Measurements from ENCODE around the gene ZAP70.

The ZAP70 gene

GRCh38 chr2:97732436-97733340, 19.3 kb downstream of the ZAP70 start:
- in situ Hi-C loops (cut with MboI; ENCODE audit: low sequenced_read_pairs) = no loop called here

GRCh38 chr2:97733341-97734035, 20.1 kb downstream of the ZAP70 start:
- in situ Hi-C loops (cut with MboI; ENCODE audit: low sequenced_read_pairs) = no loop called here

- in situ Hi-C loops (cut with MboI; ENCODE audit: low sequenced_read_pairs) = no loop called here
These were observed 21.0 kb downstream of the ZAP70 start for GRCh38 chr2:97734061-97735051.

- in situ Hi-C loops (cut with MboI; ENCODE audit: low sequenced_read_pairs) = no loop called here
These were observed 21.8 kb downstream of the ZAP70 start for GRCh38 chr2:97735161-97735561.

GRCh38 chr2:97736185-97736584, 22.8 kb downstream of the ZAP70 start:
- in situ Hi-C loops (cut with MboI; ENCODE audit: low sequenced_read_pairs) = no loop called here

- in situ Hi-C loops (cut with MboI; ENCODE audit: low sequenced_read_pairs) = no loop called here
These were observed 23.4 kb downstream of the ZAP70 start for GRCh38 chr2:97736608-97737330.

GRCh38 chr2:97737421-97738178, 24.2 kb downstream of the ZAP70 start:
- in situ Hi-C loops (cut with MboI; ENCODE audit: low sequenced_read_pairs) = no loop called here

- in situ Hi-C loops (cut with MboI; ENCODE audit: low sequenced_read_pairs) = no loop called here
These were observed 25.0 kb downstream of the ZAP70 start for GRCh38 chr2:97738179-97739019.

- in situ Hi-C loops (cut with MboI; ENCODE audit: low sequenced_read_pairs) = no loop called here
These were observed 25.9 kb downstream of the ZAP70 start for GRCh38 chr2:97739020-97739892.

GRCh38 chr2:97739893-97740245, 26.5 kb downstream of the ZAP70 start:
- in situ Hi-C loops (cut with MboI; ENCODE audit: low sequenced_read_pairs) = no loop called here

- in situ Hi-C loops (cut with MboI; ENCODE audit: low sequenced_read_pairs) = no loop called here
These were observed 27.3 kb downstream of the ZAP70 start for GRCh38 chr2:97740590-97741182.

GRCh38 chr2:97741251-97741650, 27.9 kb downstream of the ZAP70 start:
- in situ Hi-C loops (cut with MboI; ENCODE audit: low sequenced_read_pairs) = no loop called here

GRCh38 chr2:97741686-97742085, 28.3 kb downstream of the ZAP70 start:
- in situ Hi-C loops (cut with MboI; ENCODE audit: low sequenced_read_pairs) = no loop called here

- in situ Hi-C loops (cut with MboI; ENCODE audit: low sequenced_read_pairs) = no loop called here
These were observed 29.0 kb downstream of the ZAP70 start for GRCh38 chr2:97742381-97742847.

- in situ Hi-C loops (cut with MboI; ENCODE audit: low sequenced_read_pairs) = no loop called here
These were observed 30.5 kb downstream of the ZAP70 start for GRCh38 chr2:97743913-97744312.

- in situ Hi-C loops (cut with MboI; ENCODE audit: low sequenced_read_pairs) = no loop called here
These were observed 32.2 kb downstream of the ZAP70 start for GRCh38 chr2:97745474-97746174.

- in situ Hi-C loops (cut with MboI; ENCODE audit: low sequenced_read_pairs) = no loop called here
These were observed 33.9 kb downstream of the ZAP70 start for GRCh38 chr2:97747285-97747684.

All from HL-60/S4 treated with retinoic acid at 250 ng/mL for 4 days and 3 days (cell line).